Activated naive CD8-positive, alpha-beta T cell treated with anti-CD3 and anti-CD28 coated beads for 36 hours (primary cell): Measurements from ENCODE around the gene GATA2. TPM values are rescaled to one million over a fixed set of nuclear protein-coding genes. Genes with fewer than 3 reads are reported as not detected.
A peak's percentile ranks its signal among the peaks of the same experiment; 100 is the strongest.

Experiments
- DNase-seq: peaks from one replicate; pipeline ENCODE4 v3.0.0; 2021
- H3K27ac Mint-ChIP-seq: one replicate; pipeline ENCODE4 v1.8.0; 2022; ENCODE audit warnings: mild to moderate bottlenecking, moderate library complexity, mixed read lengths
- H3K27me3 Mint-ChIP-seq: one replicate; pipeline ENCODE4 v1.8.0; 2022; ENCODE audit warnings: mild to moderate bottlenecking, mixed read lengths
- H3K36me3 Mint-ChIP-seq: one replicate; pipeline ENCODE4 v1.8.0; 2021; ENCODE audit warnings: mild to moderate bottlenecking, mixed read lengths
- H3K4me1 Mint-ChIP-seq: one replicate; pipeline ENCODE4 v1.8.0; 2021; ENCODE audit warnings: mixed read lengths
- H3K4me3 Mint-ChIP-seq: one replicate; pipeline ENCODE4 v1.8.0; 2022; ENCODE audit warnings: mild to moderate bottlenecking, moderate library complexity, mixed read lengths
- H3K9me3 Mint-ChIP-seq: one replicate; pipeline ENCODE4 v1.8.0; 2022; ENCODE audit warnings: mixed read lengths
- total RNA-seq, 2 experiments: library from RNA; stranded (reverse); gene quantifications; one replicate each; pipeline ENCODE4 v1.2.3, GENCODE V29; 2021

The GATA2 gene
- under 1 TPM in 1 of 2 experiments, not detected in 1; 0.24 TPM for total RNA-seq

GRCh38 chr3:128492671-128493569, at the start of gene GATA2:
Gene GATA2 (minus strand): TSS chr3:128493201. CDS start chr3:128487031, 6,170 bp downstream.
- Mint-ChIP-seq H3K27ac (no peak within 1 kb of the TSS), H3K4me1 (peaks cover 23% of the 10 kb centered on the region), H3K4me3 (peak within 1 kb of the TSS; percentile 27), H3K36me3 (no peaks in the 10 kb centered on the region), H3K9me3 (no peaks in the 10 kb centered on the region), H3K27me3 (peaks cover 78% of the 10 kb centered on the region)
- peak; percentile 53 for DNase-seq

DNA sequence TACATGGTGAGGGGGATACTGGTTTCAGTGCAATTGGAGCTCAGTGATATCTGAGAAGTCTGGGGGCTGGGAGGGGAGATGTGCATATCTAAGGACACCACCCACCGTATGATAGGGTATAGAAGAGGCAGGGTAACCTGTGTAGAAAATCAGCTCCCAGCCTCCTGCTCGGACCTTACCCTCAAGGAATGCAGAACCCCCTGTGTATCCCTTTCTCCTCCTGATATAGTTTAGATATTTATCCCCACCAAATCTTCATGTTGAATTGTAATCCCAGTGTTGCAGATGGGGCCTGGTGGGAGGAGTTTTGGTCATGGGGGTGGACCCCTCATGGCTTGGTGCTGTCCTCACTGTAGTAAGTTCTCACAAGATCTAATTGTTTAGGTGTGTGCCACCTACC, 48.2 kb upstream of the GATA2 start:
- Mint-ChIP-seq H3K9me3 (peaks cover 9% of the 10 kb centered on the region), H3K27me3 (peaks cover 23% of the 10 kb centered on the region), H3K27ac (no peak overlapping the region), H3K4me3 (no peak overlapping the region), H3K4me1 (no peaks in the 10 kb centered on the region), H3K36me3 (no peaks in the 10 kb centered on the region)
- no peak for DNase-seq

DNA sequence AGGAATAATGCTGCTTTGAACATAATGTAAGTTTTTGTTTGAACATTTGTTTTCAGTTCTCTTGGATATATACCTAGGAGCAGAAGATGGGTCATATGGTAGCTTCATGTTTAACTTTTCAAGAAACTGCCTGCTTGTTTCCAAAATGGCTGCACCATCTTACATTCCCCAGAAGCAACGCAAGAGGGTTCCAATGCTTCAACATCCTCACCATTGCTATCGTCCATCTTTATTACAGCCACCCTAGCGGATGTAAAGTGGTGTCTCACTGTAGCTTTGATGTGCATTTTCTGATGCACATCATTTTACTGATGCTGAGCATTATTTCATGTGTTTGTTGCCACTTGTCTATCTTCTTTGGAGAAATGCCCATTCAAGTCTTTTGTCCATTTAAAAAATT, 46.4 kb upstream of the GATA2 start:
- Mint-ChIP-seq H3K27me3 (peaks cover 32% of the 10 kb centered on the region), H3K27ac (no peak overlapping the region), H3K4me1 (no peaks in the 10 kb centered on the region), H3K9me3 (peaks cover 9% of the 10 kb centered on the region), H3K36me3 (no peaks in the 10 kb centered on the region), H3K4me3 (no peak overlapping the region)
- DNase-seq, result no peak

DNA sequence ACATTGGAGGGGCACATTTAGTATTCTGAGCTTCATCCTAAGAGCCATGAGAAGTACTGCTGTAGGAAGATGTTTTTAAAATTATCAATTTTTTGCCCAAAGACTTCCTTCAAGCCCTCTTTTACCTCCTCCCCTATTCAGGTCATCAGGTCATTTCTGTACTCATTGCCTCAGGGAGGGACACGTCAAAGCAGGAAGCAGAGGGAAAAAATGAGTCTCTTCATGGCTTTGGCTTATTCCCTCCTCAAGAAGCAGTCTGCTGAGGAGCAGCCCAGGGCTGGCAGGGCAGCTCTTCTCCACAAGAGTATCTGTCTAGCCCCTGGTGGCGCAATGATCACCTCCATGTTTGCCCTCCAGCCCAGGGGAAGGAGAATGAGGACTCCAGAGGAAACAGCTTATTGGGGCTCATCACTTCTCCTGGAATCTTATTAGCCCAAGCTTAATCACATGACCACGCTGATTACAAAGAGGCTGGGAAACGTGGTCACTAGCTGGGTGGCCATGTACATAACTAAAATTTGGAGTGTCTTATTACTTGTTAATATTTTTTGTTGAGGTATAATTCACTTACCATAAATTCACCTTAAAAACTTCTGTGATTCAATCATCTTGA, 44.2 kb upstream of the GATA2 start:
- no peak for DNase-seq
- Mint-ChIP-seq H3K9me3 (no peaks in the 10 kb centered on the region), H3K27ac (no peak overlapping the region), H3K36me3 (no peaks in the 10 kb centered on the region), H3K4me1 (no peaks in the 10 kb centered on the region), H3K4me3 (no peak overlapping the region), H3K27me3 (peaks cover 42% of the 10 kb centered on the region)

DNA sequence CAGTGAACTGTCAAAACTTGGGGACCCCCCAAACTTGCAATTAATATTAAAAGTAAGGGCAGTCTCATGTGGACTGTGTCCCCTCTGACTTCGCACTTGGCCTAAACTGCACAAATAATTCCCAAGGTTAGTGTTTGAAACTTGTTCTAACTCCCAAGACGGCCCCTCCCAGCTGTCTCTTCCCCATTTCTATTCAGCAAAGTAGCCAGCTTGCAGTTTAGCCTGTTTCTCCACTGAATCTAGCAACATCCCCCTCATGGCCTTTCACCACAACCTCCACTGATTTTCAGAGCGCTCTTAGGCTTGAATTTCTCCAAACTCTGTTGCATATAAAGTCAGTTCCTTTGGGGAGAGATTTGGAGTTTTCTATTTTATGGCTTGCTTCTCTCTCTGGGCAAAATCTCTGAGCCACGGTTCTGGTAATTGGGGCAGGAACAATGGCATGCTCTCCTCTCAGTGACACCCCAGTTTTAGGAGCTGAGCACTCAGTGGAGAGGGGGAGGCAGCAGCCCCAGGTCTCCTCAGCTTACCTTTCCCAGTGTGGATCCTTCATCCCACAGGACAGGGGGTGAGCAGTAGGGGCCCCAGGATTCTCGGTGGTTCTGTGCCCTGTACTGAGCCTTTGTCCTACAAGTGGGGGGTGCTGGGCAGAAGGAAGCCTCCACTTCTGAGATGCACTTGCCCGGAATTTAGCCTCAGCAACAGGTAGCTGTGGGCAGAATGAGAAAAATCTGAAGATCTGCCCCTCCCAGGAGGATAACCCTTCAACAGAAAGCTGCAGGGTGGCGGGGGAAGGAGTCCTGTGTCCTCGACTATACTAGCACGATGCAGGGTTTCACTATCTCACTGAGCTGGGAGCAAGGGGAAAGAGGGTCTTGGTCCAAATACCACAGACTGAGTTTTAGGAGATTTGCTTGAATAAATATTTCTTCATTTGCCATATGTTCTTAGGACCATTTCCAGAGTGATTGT, 39.3 kb upstream of the GATA2 start:
- H3K4me1 Mint-ChIP-seq, result no peaks in the 10 kb centered on the region
- DNase-seq, result no peak
- H3K9me3 Mint-ChIP-seq, result no peaks in the 10 kb centered on the region
- H3K27me3 Mint-ChIP-seq, result peaks cover 43% of the 10 kb centered on the region
- no peak overlapping the region for H3K4me3 Mint-ChIP-seq
- no peaks in the 10 kb centered on the region for H3K36me3 Mint-ChIP-seq
- no peak overlapping the region for H3K27ac Mint-ChIP-seq

GRCh38 chr3:128524374-128525299, 31.6 kb upstream of the GATA2 start:
- H3K36me3 Mint-ChIP-seq, result no peaks in the 10 kb centered on the region

DNA sequence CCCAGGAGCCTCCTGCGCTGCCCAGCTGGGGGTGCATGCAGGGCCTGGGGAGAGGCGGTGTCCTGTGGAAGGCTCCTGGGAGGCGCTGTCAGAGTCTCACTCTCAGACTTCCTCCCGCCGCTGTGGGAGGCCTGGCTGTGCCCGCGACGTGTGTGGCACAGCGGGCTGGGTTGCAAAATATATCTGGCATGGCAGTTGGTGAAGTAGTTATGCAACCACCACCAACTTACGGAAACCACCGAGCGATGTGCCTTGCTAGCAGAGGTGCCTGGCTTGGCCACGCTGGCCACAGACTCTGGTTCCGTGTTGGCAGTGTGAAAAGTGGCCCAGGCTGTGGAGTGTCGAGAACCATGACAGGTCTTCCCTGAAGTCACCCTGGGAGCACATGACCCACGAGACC, 30.6 kb upstream of the GATA2 start:
- no peak for DNase-seq
- no peaks in the 10 kb centered on the region for H3K4me1 Mint-ChIP-seq
- H3K4me3 Mint-ChIP-seq, result no peak overlapping the region
- H3K27ac Mint-ChIP-seq, result no peak overlapping the region
- H3K36me3 Mint-ChIP-seq, result no peaks in the 10 kb centered on the region
- H3K27me3 Mint-ChIP-seq, result peaks cover 25% of the 10 kb centered on the region
- no peaks in the 10 kb centered on the region for H3K9me3 Mint-ChIP-seq

More at GRCh38 chr3:128524374-128525299, 31.6 kb upstream of the GATA2 start:
- Mint-ChIP-seq H3K9me3 (no peaks in the 10 kb centered on the region), H3K4me3 (no peak overlapping the region), H3K27me3 (peaks cover 17% of the 10 kb centered on the region), H3K27ac (no peak overlapping the region), H3K4me1 (no peaks in the 10 kb centered on the region)
- no peak for DNase-seq

- Mint-ChIP-seq H3K4me1 (no peaks in the 10 kb centered on the region), H3K9me3 (no peaks in the 10 kb centered on the region), H3K27ac (no peak overlapping the region), H3K4me3 (no peak overlapping the region), H3K36me3 (no peaks in the 10 kb centered on the region), H3K27me3 (peaks cover 28% of the 10 kb centered on the region)
- DNase-seq, result no peak
Measured at GRCh38 chr3:128521715-128522114, 28.7 kb upstream of the GATA2 start.

DNA sequence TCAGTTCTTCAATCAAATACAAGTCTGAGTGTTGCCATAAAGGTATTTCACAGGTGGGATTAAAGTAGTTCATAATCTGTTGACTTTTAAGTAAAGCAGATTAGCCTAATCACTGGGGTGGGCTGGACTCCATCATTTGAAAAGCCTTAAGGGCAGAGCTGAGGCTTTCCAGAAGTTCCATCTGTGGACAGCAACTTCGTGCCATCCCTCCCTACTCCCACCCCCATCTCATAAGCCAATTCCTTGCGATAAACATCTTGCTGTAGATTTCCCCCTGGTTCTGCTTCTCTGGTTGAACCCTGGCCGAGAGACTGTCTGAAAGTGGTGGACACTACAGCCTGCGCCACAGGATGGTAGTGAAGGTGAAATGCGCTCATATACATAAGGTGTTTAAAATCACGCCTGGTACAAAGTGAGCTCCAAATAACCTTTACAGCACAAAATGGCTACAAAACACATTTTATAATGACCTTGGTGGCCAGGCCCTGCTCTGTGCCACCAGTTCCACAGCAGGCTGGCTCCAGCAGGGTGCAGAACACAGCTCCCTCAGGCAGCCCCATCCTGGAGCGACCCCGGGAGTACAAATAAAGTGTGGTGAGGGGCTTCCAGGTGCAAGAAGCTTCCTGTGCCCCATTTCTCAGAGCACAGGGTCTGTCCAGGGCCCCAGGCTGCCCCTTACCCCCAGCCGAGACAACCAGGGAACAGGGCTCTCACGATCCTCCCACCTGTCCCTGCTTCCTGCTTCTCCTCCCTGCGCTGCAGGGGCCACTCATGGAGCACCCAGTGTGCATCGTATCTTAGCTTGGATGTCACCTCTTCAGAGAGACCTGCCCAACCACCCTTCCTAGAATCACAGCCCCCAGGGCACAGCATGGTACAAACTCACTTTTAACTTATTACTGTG, 25.8 kb upstream of the GATA2 start:
- no peak for DNase-seq
- Mint-ChIP-seq H3K27ac (no peak overlapping the region), H3K9me3 (peaks cover 8% of the 10 kb centered on the region), H3K36me3 (peaks cover 2% of the 10 kb centered on the region), H3K27me3 (peaks cover 46% of the 10 kb centered on the region), H3K4me3 (no peak overlapping the region), H3K4me1 (no peaks in the 10 kb centered on the region)

DNA sequence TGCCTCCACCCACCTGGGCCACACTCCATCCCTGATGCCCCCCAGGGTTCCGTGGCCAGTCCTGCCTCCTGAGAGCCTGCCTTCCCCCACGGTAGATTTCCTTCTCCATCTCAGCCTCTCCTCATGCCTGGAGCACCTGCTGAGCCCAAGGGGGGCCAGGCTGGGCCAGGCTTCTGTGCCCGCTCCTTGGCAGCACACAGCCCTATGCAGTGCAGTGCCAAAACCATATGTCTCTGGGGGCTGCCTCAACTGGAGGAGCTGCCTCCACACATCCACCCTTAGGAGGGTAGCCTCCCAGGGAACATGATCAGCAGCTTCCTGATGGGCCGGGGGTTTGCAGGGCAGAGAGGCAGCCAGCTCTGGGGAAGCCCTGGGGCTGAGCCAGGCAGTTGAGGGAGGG, 24.6 kb upstream of the GATA2 start:
- Mint-ChIP-seq H3K36me3 (peaks cover 2% of the 10 kb centered on the region), H3K27ac (no peak overlapping the region), H3K27me3 (peaks cover 53% of the 10 kb centered on the region), H3K4me1 (no peaks in the 10 kb centered on the region), H3K4me3 (no peak overlapping the region), H3K9me3 (peaks cover 10% of the 10 kb centered on the region)
- no peak for DNase-seq

- Mint-ChIP-seq H3K4me1 (no peaks in the 10 kb centered on the region), H3K27ac (no peak overlapping the region), H3K4me3 (no peak overlapping the region), H3K36me3 (peaks cover 2% of the 10 kb centered on the region), H3K9me3 (peaks cover 10% of the 10 kb centered on the region), H3K27me3 (peaks cover 55% of the 10 kb centered on the region)
- no peak for DNase-seq
Measured at GRCh38 chr3:128515967-128516366, 23.0 kb upstream of the GATA2 start.

DNA sequence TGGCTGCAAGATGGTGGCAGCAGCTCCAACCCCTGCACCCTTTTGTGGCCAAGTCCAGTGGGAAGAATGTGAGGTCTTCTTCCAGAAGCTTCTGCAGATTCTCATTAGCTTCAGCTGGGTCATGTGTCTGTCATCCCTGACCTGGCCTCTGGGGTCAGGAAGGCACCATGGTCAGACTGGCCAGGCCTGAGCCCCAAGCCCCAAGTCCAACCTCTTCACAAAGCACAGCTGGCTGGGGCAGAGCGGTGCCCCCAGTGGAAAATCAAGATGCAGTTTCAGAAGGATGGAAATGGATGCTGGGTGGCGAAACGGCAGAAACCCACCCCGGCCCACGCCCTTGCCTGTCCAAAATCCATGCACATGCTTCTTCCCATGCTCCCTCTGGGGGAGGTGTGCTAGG, 15.9 kb upstream of the GATA2 start:
- Mint-ChIP-seq H3K4me3 (no peak overlapping the region), H3K9me3 (peaks cover 2% of the 10 kb centered on the region), H3K4me1 (no peaks in the 10 kb centered on the region), H3K27ac (no peak overlapping the region), H3K27me3 (peaks cover 29% of the 10 kb centered on the region), H3K36me3 (no peaks in the 10 kb centered on the region)
- DNase-seq, result no peak

DNA sequence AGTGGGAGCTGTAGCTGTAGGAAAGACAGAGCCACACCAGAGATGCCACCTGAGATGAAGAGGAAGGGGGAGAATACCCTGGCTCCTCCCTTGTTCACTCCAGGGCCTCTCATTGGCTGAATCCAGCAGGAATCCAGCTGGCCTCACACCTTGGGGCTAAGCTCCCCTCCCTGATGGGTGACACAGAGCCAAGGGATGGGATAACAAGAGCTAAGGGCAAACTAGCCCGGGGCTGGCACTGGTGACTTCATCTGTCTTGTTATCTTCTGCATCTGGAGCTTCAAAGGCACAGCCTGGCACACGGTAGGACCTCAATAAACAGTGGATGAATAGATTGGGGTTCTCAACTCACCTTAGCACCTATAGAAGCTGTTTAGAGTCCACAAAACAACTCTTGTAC, 13.8 kb upstream of the GATA2 start:
- DNase-seq, result no peak
- H3K27me3 Mint-ChIP-seq, result peaks cover 23% of the 10 kb centered on the region
- no peaks in the 10 kb centered on the region for H3K4me1 Mint-ChIP-seq
- no peak overlapping the region for H3K4me3 Mint-ChIP-seq
- H3K36me3 Mint-ChIP-seq, result no peaks in the 10 kb centered on the region
- H3K9me3 Mint-ChIP-seq, result no peaks in the 10 kb centered on the region
- H3K27ac Mint-ChIP-seq, result no peak overlapping the region
